Activated T-cell treated with anti-CD3 and anti-CD28 coated beads for 48 hours (primary cell): ENCODE data around the gene KLKB1.
"Not testable (repeated sequence)": the region's sequence is repeated elsewhere in the genome, so short reads cannot be mapped to it uniquely, and the experiment has no call there.

Experiments used
- DNase-seq: peaks from one replicate; pipeline ENCODE4 v3.0.0-alpha.2; 2020; ENCODE audit warnings: low read depth

KLKB1 gene

DNA sequence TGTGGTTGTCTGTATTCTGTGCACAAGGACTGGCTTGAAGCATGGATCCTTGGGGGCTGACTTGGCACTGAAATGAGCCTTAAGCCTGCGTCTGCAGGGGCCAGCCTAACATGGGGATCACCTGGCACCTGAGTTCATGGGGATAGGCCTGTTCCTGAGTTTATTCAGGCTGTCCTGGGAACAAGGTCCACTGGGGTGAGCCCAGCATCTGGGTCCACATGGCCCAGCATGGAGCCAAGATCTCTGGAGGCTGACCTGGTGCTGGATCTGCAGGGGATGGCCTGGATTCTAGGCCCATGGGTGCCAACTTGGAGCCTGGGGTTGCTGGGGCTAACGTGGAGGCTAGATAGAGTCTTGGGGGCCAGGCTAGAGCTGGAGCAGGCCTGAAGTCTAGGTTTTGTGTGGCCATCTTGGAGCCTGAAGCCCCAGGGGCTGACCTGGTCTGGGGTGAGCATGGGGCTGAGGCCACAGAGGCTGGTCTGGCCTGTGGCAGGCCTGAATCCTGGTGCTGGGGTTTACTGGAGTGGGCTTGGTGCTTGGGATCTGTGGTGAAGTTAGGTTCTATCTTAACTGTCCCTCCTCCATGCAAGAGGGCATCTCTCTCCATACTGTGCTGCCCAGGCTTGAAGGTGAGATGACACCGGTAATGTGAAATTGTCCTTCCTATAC lies 652 bp upstream of the KLKB1 start:
- DNase-seq: no peak

DNA sequence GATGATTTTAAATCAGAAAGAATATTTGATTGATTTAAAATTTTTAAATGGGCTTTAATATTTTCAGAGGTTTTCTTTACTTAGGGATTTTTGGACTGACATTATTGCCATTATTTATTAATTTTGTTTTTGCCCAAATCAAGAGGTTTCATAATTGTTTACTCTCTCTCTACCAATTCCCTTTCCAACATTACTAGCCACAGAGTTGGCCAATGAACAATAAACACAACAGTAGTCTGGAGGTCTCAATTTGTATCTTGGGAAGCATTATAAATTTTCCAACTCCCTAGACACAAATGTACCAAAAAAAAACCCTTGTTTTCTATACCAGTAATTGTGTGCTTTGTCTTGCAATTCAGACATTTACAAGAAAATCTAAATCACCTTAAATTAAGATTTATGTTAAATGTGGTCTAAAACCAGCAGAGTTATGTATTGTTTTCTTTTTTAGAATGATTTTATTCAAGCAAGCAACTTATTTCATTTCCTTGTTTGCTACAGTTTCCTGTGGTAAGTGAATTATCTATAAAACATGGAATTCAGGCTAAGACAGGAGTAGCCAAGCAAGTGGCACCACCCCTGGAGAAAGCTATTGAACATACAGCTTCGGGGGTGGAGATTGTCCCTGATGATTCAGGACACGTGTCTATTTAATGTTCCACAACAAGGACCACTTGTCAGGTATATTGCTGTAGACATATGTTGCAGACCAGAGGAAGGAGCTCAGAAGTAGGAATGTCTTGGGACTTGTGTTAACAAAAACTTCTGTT lies 622 bp downstream of the KLKB1 start:
- DNase-seq: no peak

DNA sequence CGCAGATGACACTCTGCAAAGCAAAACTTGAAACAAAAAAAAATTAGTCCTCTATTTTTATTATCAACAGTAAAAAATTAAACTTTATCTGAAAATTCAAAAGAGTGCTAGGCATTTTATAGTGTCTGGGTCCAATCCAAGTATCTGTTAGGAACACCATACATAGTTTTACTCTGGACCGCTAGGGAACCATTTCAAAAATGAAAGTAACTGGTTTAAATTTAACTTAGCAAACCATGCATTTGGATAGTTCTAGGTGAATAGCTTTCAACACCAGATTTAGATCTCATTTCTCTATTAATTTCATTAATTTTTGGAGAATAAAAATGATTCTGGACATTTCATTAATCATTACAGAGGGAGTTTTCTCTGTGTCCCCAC lies 1.2 kb downstream of the KLKB1 start:
- DNase-seq: no peak

DNA sequence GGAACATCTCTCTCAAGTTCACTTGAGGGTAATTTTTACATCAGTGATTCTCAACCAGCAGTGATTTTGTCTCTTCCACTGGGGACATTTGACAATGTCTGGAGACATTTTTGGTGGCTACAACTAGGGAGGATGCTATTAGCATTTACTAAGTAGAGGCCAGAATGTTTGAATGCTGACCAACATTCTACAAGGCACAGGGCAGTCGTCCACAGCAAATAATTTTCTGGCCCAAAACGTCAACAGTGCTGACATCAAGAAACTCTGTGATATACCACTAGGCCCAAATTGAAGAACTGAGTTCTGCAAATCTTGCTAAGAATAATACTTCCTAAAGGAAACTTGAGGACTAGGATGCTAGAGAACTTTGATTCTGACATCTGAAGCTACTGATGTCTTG lies 7.1 kb downstream of the KLKB1 start:
- DNase-seq: no peak

DNA sequence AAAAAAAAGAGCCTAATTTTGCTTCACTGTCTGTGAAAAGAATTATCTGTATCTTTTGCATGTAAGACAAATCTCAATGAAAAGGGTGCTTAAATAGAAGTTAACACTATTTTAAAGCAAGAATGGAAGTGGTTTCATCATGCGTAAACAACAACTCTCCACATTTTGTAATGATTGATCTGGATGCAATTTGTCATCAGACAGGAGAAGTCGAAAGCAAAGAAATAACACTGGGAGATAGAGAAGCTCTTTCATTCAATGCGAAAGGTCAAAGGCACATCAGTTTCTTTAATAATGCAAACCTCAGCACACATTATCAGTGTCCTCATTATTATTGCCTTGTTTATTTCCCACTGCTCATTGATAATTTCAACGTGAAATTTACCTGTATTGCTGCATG lies 8.8 kb downstream of the KLKB1 start:
- no peak for DNase-seq

DNA sequence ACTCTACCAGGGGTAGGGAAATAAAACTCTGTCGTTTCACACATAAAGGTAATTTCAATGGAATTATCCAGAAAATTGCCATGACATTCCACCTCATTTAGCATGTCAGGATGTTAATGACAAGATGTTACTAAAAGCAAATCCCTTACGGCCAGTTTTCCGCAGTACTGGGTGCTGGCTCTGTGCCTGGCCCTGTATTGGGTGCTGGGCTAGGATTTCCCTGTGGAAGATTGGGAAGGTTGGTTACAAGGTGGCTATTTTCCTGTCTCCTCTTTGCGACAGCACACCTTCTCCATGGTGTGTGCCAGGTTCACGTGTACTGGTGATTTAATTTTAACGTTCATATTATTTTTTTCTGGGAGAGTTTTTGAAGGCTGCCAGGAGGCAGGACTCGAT lies 13.1 kb downstream of the KLKB1 start:
- DNase-seq: no peak

DNA sequence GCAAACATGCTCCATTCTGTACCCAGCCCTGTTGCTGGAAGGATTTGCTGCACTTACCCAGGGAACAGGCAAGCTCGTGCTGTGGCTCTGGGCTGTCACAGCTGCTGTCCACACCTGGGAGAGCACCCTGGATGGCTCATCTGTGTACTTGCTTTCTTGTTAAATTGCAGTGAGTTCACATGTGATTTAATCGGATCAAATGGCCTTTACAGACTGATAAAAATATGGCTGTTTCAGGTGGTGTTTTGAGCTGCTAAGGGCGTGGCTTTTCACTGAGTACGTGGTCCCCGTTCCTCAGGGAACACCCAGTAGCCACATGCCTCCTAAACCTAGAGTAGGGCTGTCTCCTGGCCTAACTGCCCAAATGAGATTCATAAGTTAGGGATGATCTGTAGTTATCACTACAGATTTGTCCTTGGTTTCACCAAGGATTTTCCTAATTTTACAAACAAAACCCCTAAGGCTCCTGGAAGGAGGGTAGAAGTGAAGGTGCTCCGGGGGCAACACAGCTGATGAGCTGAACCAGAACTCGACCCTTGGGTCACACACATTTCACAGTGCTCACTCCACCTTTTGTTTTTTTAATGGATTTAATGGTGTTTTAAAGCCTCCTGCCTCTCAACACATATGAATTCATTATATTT lies 13.7 kb downstream of the KLKB1 start:
- DNase-seq: no peak

DNA sequence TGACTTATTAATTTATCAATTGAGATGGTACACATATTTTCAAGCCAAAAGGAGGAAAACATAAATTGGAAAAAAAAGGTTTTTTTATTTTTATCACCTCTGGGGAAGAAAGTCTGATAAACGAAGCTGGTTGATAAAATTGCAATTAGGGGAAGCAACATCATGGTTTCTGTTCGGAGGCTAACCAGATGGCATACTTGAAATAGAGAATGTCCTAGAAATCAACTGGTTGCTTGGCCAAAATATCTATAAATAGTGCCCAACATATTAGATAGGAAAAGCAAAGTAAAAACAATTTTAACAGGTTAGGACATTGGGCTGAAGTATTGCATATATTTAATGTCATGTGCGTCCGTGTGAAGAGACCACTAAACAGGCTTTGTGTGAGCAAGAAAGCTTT lies 14.3 kb downstream of the KLKB1 start:
- no peak for DNase-seq

DNA sequence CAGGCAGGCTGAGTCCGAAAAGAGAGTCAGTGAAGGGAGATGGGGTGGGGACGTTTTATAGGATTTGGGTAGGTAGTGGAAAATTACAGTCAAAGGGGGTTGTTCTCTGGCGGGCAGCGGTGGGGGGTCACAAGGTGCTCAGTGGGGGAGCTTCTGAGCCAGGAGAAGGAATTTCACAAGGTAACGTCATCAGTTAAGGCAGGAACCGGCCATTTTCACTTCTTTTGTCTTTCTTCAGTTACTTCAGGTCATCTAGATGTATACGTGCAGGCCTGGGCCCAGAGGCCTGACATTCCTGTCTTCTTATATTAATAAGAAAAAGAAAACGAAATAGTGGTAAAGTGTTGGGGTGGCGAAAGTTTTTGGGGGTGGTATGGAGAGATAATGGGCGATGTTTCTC lies 14.7 kb downstream of the KLKB1 start:
- not testable (repeated sequence) for DNase-seq

DNA sequence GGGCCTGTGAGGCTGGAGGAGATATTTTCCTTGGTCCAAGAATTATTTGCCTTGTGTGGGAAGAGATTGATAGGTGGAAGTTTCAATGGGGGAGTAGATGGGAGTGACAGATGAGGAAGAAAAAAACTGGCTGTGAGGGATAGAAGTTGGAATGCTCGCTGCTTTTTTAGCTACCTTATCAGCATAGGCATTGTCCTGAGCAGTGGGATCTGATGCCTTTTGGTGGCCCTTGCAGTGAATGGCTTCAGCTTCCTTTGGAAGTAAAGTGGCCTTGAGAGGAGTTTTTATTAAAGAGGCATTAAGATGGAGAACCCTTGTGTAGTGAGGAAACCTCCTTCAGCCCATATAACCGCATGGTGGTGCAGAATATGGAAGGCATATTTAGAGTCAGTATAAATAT lies 16.0 kb downstream of the KLKB1 start:
- no peak for DNase-seq

DNA sequence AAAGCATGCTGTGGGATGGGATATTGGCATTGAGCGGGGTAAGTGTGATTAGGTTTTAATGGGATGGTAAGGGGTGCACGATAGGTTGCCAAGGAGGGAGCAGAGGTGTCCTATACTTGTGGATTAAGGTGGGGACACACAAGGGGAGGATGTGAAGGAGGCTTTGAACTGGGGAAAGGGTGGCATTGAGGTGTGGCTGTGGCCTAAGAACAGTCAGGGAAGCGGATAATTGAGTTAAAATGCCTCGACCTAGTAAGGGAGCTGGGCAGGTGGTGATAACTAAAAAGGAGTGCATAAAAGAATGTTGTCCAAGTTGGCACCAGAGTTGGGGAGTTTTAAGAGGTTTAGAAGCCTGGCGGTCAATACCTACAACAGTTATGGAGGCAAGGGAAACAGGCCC lies 17.5 kb downstream of the KLKB1 start:
- no peak for DNase-seq

DNA sequence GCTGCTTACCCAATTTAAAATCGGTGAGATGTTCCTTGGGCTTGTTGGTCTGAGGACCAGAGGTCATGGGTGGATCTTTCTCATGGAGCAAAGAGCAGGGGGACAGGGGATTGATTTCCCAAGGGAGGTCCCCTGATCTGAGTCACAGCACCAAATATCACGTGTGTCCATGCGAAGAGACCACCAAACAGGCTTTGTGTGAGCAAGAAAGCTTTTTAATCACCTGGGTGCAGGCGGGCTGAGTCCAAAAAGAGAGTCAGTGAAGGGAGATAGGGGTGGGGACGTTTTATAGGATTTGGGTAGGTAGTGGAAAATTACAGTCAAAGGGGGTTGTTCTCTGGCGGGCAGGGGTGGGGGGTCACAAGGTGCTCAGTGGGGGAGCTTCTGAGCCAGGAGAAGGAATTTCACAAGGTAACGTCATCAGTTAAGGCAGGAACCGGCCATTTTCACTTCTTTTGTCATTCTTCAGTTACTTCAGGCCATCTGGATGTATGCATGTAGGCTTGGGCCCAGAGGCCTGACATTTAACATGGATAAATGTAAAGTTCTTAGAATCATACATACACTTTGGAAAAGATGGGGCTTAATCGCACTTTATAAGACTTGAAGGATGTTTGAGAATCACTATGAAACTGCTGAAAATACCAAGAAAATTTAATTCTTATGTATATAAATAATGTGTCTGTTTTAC lies 19.9 kb downstream of the KLKB1 start:
- not testable (repeated sequence) for DNase-seq

DNA sequence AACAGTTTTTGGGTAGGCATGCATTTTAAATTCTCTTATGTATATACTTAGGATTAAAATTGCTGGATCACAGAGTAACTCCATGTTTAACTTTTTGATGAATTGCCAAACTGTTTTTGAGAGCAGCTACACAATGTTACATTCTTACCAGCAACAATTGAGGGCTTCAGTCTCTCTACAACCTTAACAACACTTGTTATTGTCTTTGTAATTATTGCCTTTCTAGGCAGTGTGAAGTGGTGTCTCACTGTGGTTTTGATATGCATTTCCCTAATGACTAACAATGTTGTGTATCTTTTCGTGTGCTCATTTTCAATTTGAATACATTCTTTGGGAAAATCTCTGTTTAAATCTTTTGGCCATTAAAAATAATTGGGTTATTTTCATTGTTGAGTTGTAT lies 21.3 kb downstream of the KLKB1 start:
- no peak for DNase-seq

DNA sequence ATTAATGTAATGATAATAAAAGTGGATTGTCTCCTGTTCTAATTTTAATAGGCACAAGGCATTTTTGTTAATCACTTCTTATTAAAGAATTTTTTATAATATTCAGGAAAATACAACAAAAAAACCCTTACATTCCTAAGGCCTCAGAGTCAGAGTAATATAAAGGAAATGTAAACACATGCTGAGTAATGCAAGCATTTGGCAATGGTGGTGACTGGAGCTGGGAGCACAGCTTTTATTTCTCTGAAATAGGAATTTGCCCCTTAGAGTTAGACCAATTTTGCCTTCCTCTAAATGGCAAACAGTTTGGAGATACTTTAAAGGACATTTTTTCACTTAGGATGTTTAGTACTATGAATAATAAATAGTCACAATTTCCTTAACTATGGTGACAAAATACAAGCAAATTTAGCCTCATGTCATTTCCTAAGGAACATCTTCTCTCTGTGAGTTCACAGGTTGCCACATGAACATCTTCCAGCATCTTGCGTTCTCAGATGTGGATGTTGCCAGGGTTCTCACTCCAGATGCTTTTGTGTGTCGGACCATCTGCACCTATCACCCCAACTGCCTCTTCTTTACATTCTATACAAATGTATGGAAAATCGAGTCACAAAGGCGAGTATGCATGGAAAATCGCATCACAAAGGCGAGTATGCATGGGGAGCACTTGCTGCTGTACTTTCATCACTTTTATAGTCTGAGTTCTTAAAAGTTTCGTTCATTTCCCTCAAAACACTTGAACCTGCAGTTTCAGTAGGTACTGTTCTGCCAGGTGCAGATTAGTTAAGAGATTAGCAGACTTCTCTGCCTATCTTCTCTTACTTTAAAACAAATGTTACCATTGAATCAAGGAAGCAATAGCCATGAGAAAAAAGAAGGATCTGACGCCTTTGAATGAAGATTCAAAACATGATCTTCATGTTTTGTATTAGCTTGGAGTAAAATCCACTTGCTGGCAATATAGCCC lies 22.8 kb downstream of the KLKB1 start:
- DNase-seq: no peak

DNA sequence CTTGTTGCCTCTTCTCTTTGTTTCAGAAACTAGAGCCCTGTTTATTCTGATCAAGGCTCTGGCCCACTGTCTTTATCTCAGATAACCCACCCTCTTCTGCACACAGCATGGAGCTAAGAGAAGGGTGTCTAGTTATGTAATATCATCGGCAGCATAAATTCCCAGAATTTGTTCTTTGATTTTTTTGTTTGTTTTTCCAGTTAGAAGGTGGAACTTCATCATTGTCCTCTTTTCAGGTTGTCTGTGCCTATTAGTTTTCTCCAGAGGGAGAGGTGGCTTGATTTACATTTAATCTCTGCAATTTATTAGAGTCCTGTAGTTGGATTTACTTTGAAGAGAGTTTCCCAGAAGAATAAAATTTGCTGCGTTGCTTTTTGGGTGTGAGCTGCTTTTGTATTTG lies 23.5 kb downstream of the KLKB1 start:
- no peak for DNase-seq

DNA sequence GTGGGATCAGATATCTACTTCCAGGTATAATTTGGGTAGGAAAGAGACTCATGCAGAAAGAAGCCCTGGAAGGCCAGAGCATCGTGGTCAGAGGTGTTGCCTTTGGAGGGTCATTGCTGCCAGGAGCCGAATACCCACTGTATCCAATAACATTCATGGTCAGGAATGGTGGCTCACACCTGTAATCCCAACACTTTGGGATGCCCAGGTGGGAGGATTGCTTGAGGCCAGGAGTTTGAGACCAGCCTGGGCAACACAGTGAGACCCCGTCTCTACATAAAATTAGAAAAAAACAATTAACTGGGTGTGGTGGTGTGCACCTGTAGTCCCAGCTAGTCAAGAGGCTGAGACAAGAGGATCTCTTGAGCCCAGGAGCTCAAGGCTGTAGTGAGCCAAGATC lies 27.8 kb downstream of the KLKB1 start:
- DNase-seq: no peak

DNA sequence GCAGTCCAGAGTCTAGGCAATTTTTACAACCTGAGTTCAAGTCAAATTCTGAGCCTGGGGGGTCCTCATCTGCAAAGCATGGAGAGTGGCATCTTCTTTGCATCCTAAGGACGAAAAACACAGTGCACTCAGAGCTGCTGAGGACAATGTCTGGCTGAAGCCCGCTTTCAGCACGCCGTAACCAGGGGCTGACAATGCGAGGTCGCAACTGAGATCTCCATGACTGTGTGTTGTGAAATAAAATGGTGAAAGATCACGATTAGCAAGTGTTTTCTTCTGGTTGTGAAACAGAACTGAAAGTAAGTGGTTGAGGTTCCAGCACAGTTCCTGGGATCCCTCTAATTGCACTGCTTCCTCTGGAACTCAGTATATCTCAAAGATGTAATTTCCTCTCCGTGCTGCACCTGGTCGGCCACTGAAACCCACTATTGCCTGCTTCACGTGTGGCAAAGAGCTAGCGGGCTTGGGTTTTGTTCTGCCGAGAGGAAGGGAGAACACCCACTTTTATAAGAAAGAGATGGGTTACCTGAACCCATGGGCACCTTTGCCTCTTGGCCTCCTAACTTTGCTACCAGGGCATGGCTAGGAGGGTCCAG lies 31.0 kb downstream of the KLKB1 start:
- DNase-seq: no peak

DNA sequence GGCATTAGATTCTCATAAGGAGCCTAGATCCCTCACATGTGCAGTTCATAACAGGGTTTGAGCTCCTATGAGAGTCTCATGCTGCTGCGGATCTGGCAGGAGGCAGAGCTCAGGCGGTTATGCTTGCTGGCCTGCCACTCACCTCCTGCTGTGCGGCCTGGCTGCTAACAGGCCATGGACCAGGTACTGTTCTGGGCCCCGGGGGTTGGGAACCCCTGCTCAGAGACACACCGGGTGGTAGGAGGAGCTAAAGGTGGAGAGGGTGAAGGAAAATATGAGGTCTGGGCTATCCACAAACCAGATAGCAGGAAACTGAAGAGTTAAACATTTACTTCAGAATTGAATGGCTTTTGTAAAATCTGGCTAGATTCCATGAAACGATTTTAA lies 32.8 kb downstream of the KLKB1 start:
- DNase-seq: no peak

DNA sequence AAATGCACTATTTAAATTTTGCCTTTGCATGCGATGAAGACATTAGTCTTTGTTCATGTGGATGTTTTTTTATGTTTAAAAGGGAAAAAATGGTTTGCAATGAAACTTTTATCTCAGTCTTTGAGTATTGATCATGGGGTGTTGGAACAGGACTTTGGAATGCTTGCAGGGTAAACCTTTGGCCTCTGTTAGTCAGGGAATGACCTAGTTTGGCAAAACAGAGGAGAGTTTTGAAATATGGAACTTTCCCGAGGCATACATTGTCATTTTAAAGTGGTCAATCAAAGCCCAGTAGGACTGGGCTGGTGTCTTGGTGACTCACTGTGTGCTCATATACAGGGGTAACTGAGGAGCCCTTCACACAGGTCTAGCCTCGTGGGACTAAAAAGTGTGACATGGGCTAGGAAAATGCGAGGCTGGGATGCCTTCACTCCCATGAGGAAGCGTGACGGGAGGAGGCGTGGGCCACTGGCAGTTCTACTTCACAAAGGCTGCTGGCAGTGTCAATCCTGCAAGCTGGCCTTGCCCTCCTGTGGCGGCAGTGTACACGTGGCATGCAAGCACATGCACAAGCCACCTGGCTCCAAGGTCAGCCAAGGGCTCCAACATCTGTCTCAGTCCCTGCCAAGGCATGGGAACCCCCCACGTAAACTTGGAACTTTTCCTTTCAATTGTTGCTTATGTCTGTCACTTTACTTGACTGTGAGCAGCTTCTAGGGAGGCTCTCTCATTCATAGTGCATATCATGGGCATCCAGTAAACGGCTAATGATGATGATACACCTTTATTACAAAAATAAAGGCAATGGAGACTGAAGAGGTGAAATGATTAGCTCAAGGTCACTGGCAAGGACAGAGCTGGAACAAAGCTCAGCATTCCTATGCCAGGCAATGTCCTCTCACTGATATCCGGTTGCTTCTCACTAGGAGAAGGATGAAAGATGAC lies 33.5 kb downstream of the KLKB1 start:
- DNase-seq: no peak

DNA sequence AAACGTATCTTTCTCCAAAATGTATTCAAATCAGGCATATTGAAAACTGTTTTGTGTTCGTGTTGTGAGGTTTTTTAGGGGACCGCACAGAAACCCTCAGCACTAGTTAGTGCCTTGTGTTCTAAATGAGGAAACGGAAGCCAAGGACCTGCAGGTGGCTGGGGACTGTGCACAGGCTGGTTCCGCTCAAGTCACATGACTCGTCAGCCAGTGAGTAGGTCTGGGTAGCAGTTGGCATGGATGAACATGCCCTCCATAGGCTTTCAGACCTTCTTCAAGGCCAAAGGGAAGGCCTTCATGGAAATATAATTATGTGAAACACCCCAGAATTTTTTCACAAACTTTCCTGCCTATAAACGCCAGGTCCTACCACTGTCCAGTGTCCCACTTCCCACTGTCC lies 37.4 kb downstream of the KLKB1 start:
- no peak for DNase-seq
